DOHH2 (cell line): ENCODE results near the gene RDM1.

Source experiments
- H3F3A ChIP-seq: fragments of 200-600 bp; sonication (generic), shearing (Covaris generic); 2 replicates; pipeline ENCODE4 v1.6.0; 2016; ENCODE audit warnings: antibody characterized with exemption, mild to moderate bottlenecking; ENCODE audit not compliant: control insufficient read depth, insufficient read depth
- H3K27ac ChIP-seq: fragments of 200-600 bp; sonication (generic); 2 replicates; pipeline ENCODE4 v1.5.1; 2014; ENCODE audit warnings: low read depth, mild to moderate bottlenecking, low read length, moderate library complexity
- H3K27me3 ChIP-seq: fragments of 200-600 bp; sonication (generic); 2 replicates; pipeline ENCODE4 v1.6.1; 2014; ENCODE audit warnings: mild to moderate bottlenecking, low read length, mixed read lengths; ENCODE audit not compliant: control insufficient read depth
- H3K36me3 ChIP-seq: fragments of 200-600 bp; sonication (generic); 2 replicates; pipeline ENCODE4 v1.6.1; 2014; ENCODE audit warnings: mild to moderate bottlenecking, low read length, moderate library complexity, mixed read lengths; ENCODE audit not compliant: control insufficient read depth
- H3K4me1 ChIP-seq: fragments of 200-600 bp; sonication (generic); 2 replicates; pipeline ENCODE4 v1.6.1; 2014; ENCODE audit warnings: mild to moderate bottlenecking, low read length, mixed read lengths; ENCODE audit not compliant: control insufficient read depth
- H3K4me2 ChIP-seq: fragments of 200-600 bp; sonication (generic); 2 replicates; pipeline ENCODE4 v1.6.0; 2014; ENCODE audit warnings: mild to moderate bottlenecking, low read length, moderate library complexity
- H3K4me3 ChIP-seq: fragments of 200-600 bp; sonication (generic); 2 replicates; pipeline ENCODE4 v1.5.1; 2014; ENCODE audit warnings: mild to moderate bottlenecking, low read length, mixed read lengths
- H3K79me2 ChIP-seq: fragments of 200-600 bp; sonication (generic); 2 replicates; pipeline ENCODE4 v1.6.1; 2014; ENCODE audit warnings: mild to moderate bottlenecking, low read length, mixed read lengths; ENCODE audit not compliant: control insufficient read depth
- H3K9me2 ChIP-seq: fragments of 200-600 bp; sonication (generic); replicated peaks from 2 replicates; pipeline ENCODE4 v1.6.1; 2014; ENCODE audit warnings: mild to moderate bottlenecking, low read length, mixed read lengths; ENCODE audit not compliant: control insufficient read depth
- H3K9me3 ChIP-seq: fragments of 200-600 bp; sonication (generic); 2 replicates; pipeline ENCODE4 v1.6.1; 2014; ENCODE audit warnings: antibody characterized with exemption, low read length, mixed read lengths; ENCODE audit not compliant: control insufficient read depth, insufficient read depth
- H4K20me1 ChIP-seq: fragments of 200-600 bp; sonication (generic); 2 replicates; pipeline ENCODE4 v1.6.0; 2014; ENCODE audit warnings: low read depth, mild to moderate bottlenecking, antibody characterized with exemption, low read length, moderate library complexity; ENCODE audit not compliant: control insufficient read depth, insufficient read depth
- CTCF ChIP-seq: fragments of 200-600 bp; sonication (generic); IDR thresholded peaks from one replicate; pipeline ENCODE4 v1.5.1; 2014; ENCODE audit warnings: antibody characterized with exemption, mild to moderate bottlenecking, low read depth, low read length; ENCODE audit not compliant: poor library complexity, severe bottlenecking
- EZH2phosphoT487 ChIP-seq: fragments of 200-600 bp; sonication (generic); IDR thresholded peaks from 2 replicates; pipeline ENCODE4 v1.6.1; 2017; ENCODE audit warnings: borderline replicate concordance, mild to moderate bottlenecking, antibody characterized with exemption, low read length, moderate library complexity, mixed read lengths

RDM1 gene

GRCh38 chr17:35915153-35915964 lies 15.2 kb downstream of the RDM1 start:
- H3K4me2 ChIP-seq = no peak overlapping the region
- H3K4me1 ChIP-seq = no peaks in the 10 kb centered on the region
- no peaks in the 10 kb centered on the region for H3K9me2 ChIP-seq
- no peak for TF ChIP-seq EZH2phosphoT487
- TF ChIP-seq CTCF = no peak
- no peak overlapping the region for H3K27ac ChIP-seq
- no peaks in the 10 kb centered on the region for H3K27me3 ChIP-seq
- no peaks in the 10 kb centered on the region for H4K20me1 ChIP-seq
- H3F3A ChIP-seq = no peaks in the 10 kb centered on the region
- no peaks in the 10 kb centered on the region for H3K79me2 ChIP-seq
- H3K9me3 ChIP-seq = no peaks in the 10 kb centered on the region
- no peaks in the 10 kb centered on the region for H3K36me3 ChIP-seq
- no peak overlapping the region for H3K4me3 ChIP-seq

- Histone ChIP-seq H3K27me3 (no peaks in the 10 kb centered on the region), H3K4me3 (no peak overlapping the region), H3K4me2 (no peak overlapping the region), H3K27ac (no peak overlapping the region), H3K9me3 (no peaks in the 10 kb centered on the region), H3K36me3 (no peaks in the 10 kb centered on the region), H3K79me2 (no peaks in the 10 kb centered on the region), H4K20me1 (no peaks in the 10 kb centered on the region), H3K4me1 (no peaks in the 10 kb centered on the region), H3K9me2 (no peaks in the 10 kb centered on the region), H3F3A (no peaks in the 10 kb centered on the region)
- TF ChIP-seq EZH2phosphoT487 (no peak), CTCF (no peak)
These were observed 16.2 kb downstream of the RDM1 start for GRCh38 chr17:35914354-35914753.

GRCh38 chr17:35913609-35914008 lies 17.0 kb downstream of the RDM1 start:
- H3K79me2 ChIP-seq = no peaks in the 10 kb centered on the region
- H3K9me3 ChIP-seq = no peaks in the 10 kb centered on the region
- H3K27ac ChIP-seq = no peak overlapping the region
- no peak overlapping the region for H3K4me2 ChIP-seq
- no peaks in the 10 kb centered on the region for H3K9me2 ChIP-seq
- H3F3A ChIP-seq = no peaks in the 10 kb centered on the region
- H3K27me3 ChIP-seq = 0 out of 2 replicates have a peak, but pooled peaks cover 2% of the 10 kb centered on the region
- no peaks in the 10 kb centered on the region for H3K36me3 ChIP-seq
- H3K4me1 ChIP-seq = no peaks in the 10 kb centered on the region
- H3K4me3 ChIP-seq = no peak overlapping the region
- TF ChIP-seq EZH2phosphoT487 = no peak
- no peak for TF ChIP-seq CTCF
- H4K20me1 ChIP-seq = no peaks in the 10 kb centered on the region
